H1 (cell line): ENCODE measurements around the gene ACTL9. TPM values are rescaled to one million over a fixed set of nuclear protein-coding genes. Genes with fewer than 3 reads are reported as not detected.

Source experiments
- CHD1 ChIP-seq: IDR thresholded peaks from 2 replicates; pipeline ENCODE4 v1.6.1; 2012; ENCODE audit warnings: low read depth, low read length, improper control_type of control experiment
- CTBP2 ChIP-seq: IDR thresholded peaks from 2 replicates; pipeline ENCODE4 v1.7.0; 2011; ENCODE audit warnings: borderline replicate concordance, mild to moderate bottlenecking, moderate library complexity, mixed read lengths, low read length; ENCODE audit not compliant: insufficient read depth, insufficient read length
- CTCF ChIP-seq, 3 experiments: IDR thresholded peaks; 1 replicate in 2 of 3; 2 replicates in 1 of 3; pipeline versions ENCODE4 v1.5.1 to v1.6.1; 2011; ENCODE audit warnings: low read length in 3 of 3, mild to moderate bottlenecking in 3 of 3, inconsistent platforms in 2 of 3, low read depth in 1 of 3, moderate library complexity in 1 of 3; ENCODE audit not compliant: insufficient read depth in 1 of 3; ENCODE audit errors: control extremely low read depth in 1 of 3
- FOSL1 ChIP-seq: IDR thresholded peaks from 2 replicates; pipeline ENCODE4 v1.6.1; 2011; ENCODE audit warnings: mild to moderate bottlenecking, low read depth, low read length, moderate library complexity; ENCODE audit not compliant: insufficient read depth
- HDAC2 ChIP-seq, 2 experiments: fragments of 300-600 bp in 1 of 2; sonication (generic) in 1 of 2; IDR thresholded peaks; 2 replicates each; pipeline ENCODE4 v1.6.1; 2011 to 2012; ENCODE audit warnings: low read depth in 2 of 2, low read length in 2 of 2, mild to moderate bottlenecking in 2 of 2, moderate library complexity in 2 of 2, borderline replicate concordance in 1 of 2, inconsistent platforms in 1 of 2
- RAD21 ChIP-seq, 2 experiments: IDR thresholded peaks in 1 of 2; conservative IDR thresholded peaks in 1 of 2; 2 replicates each; pipeline ENCODE4 v1.6.1; 2011; ENCODE audit warnings: low read depth in 2 of 2, low read length in 2 of 2, improper control_type of control experiment in 1 of 2, inconsistent platforms in 1 of 2, mild to moderate bottlenecking in 1 of 2, moderate library complexity in 1 of 2
- SUZ12 ChIP-seq: fragments of 200-600 bp; sonication (generic); IDR thresholded peaks from 2 replicates; pipeline ENCODE4 v1.6.1; 2012; ENCODE audit warnings: mild to moderate bottlenecking, inconsistent platforms, low read length, moderate library complexity, mixed read lengths
- polyA plus RNA-seq, 7 experiments: library from polyadenylated mRNA; depleted of rRNA in 3 of 7; stranded (reverse) in 5 of 7; unstranded in 2 of 7; fragments of >200 nt in 5 of 7; fragments of 200-250 nt in 2 of 7; gene quantifications; 1 replicate in 5 of 7; 2 replicates in 1 of 7; 4 replicates in 1 of 7; pipeline versions ENCODE4 v1.2.1 to v1.2.3, GENCODE V29; 2011 to 2013; ENCODE audit warnings: missing spikeins in 2 of 7, mixed read lengths in 2 of 7
- total RNA-seq: library from RNA; stranded (reverse); fragmentation: NEBNext Ultra II Directional; extraction: Animal tissue kit (Norgen Biotek cat#: 25700); gene quantifications from 2 replicates; pipeline ENCODE4 v1.2.1, GENCODE V29; 2021
- TF ChIP-seq, protein P1 (sequence below): fragments of 300-600 bp; sonication (generic); IDR thresholded peaks from 2 replicates; pipeline ENCODE4 v1.7.1; 2012; ENCODE audit warnings: low read length, moderate library complexity, mild to moderate bottlenecking, inconsistent platforms; ENCODE audit not compliant: insufficient replicate concordance

The ACTL9 gene
- total and polyA plus RNA-seq, 2 of the 8 experiments (the other 6 are each of a cell fraction or from before 2014, with no cell fraction given), result not detected

- TF ChIP-seq, protein P1, sequence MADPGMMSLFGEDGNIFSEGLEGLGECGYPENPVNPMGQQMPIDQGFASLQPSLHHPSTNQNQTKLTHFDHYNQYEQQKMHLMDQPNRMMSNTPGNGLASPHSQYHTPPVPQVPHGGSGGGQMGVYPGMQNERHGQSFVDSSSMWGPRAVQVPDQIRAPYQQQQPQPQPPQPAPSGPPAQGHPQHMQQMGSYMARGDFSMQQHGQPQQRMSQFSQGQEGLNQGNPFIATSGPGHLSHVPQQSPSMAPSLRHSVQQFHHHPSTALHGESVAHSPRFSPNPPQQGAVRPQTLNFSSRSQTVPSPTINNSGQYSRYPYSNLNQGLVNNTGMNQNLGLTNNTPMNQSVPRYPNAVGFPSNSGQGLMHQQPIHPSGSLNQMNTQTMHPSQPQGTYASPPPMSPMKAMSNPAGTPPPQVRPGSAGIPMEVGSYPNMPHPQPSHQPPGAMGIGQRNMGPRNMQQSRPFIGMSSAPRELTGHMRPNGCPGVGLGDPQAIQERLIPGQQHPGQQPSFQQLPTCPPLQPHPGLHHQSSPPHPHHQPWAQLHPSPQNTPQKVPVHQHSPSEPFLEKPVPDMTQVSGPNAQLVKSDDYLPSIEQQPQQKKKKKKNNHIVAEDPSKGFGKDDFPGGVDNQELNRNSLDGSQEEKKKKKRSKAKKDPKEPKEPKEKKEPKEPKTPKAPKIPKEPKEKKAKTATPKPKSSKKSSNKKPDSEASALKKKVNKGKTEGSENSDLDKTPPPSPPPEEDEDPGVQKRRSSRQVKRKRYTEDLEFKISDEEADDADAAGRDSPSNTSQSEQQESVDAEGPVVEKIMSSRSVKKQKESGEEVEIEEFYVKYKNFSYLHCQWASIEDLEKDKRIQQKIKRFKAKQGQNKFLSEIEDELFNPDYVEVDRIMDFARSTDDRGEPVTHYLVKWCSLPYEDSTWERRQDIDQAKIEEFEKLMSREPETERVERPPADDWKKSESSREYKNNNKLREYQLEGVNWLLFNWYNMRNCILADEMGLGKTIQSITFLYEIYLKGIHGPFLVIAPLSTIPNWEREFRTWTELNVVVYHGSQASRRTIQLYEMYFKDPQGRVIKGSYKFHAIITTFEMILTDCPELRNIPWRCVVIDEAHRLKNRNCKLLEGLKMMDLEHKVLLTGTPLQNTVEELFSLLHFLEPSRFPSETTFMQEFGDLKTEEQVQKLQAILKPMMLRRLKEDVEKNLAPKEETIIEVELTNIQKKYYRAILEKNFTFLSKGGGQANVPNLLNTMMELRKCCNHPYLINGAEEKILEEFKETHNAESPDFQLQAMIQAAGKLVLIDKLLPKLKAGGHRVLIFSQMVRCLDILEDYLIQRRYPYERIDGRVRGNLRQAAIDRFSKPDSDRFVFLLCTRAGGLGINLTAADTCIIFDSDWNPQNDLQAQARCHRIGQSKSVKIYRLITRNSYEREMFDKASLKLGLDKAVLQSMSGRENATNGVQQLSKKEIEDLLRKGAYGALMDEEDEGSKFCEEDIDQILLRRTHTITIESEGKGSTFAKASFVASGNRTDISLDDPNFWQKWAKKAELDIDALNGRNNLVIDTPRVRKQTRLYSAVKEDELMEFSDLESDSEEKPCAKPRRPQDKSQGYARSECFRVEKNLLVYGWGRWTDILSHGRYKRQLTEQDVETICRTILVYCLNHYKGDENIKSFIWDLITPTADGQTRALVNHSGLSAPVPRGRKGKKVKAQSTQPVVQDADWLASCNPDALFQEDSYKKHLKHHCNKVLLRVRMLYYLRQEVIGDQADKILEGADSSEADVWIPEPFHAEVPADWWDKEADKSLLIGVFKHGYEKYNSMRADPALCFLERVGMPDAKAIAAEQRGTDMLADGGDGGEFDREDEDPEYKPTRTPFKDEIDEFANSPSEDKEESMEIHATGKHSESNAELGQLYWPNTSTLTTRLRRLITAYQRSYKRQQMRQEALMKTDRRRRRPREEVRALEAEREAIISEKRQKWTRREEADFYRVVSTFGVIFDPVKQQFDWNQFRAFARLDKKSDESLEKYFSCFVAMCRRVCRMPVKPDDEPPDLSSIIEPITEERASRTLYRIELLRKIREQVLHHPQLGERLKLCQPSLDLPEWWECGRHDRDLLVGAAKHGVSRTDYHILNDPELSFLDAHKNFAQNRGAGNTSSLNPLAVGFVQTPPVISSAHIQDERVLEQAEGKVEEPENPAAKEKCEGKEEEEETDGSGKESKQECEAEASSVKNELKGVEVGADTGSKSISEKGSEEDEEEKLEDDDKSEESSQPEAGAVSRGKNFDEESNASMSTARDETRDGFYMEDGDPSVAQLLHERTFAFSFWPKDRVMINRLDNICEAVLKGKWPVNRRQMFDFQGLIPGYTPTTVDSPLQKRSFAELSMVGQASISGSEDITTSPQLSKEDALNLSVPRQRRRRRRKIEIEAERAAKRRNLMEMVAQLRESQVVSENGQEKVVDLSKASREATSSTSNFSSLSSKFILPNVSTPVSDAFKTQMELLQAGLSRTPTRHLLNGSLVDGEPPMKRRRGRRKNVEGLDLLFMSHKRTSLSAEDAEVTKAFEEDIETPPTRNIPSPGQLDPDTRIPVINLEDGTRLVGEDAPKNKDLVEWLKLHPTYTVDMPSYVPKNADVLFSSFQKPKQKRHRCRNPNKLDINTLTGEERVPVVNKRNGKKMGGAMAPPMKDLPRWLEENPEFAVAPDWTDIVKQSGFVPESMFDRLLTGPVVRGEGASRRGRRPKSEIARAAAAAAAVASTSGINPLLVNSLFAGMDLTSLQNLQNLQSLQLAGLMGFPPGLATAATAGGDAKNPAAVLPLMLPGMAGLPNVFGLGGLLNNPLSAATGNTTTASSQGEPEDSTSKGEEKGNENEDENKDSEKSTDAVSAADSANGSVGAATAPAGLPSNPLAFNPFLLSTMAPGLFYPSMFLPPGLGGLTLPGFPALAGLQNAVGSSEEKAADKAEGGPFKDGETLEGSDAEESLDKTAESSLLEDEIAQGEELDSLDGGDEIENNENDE, result no peak
- TF ChIP-seq SUZ12, result no peak
- no peak for TF ChIP-seq CTCF (IDR thresholded peaks at IDR 0.05; ENCODE audit: control extremely low read depth in 1 of 3, insufficient read depth in 1 of 3, low read depth in 1 of 3, low read length in 3 of 3)
- no peak for TF ChIP-seq RAD21 (IDR thresholded peaks at IDR 0.05 in 1 of 2, conservative IDR thresholded peaks at IDR 0.05 in 1 of 2; ENCODE audit: low read depth in 2 of 2, low read length in 2 of 2)
- no peak for TF ChIP-seq CTBP2
- TF ChIP-seq CHD1, result no peak
- TF ChIP-seq HDAC2 (IDR thresholded peaks at IDR 0.05; ENCODE audit: borderline replicate concordance in 1 of 2, low read depth in 2 of 2, low read length in 2 of 2), result no peak
- no peak for TF ChIP-seq FOSL1
These were observed 9.7 kb downstream of the ACTL9 start (continued) for GRCh38 chr19:8688930-8689329.
